ENCODE results near the gene RIOK2.

Gene RIOK2

GRCh38 chr5:97125125-97125683 is 57.8 kb downstream of the RIOK2 start:
- DNase-seq, result no peak

DNA sequence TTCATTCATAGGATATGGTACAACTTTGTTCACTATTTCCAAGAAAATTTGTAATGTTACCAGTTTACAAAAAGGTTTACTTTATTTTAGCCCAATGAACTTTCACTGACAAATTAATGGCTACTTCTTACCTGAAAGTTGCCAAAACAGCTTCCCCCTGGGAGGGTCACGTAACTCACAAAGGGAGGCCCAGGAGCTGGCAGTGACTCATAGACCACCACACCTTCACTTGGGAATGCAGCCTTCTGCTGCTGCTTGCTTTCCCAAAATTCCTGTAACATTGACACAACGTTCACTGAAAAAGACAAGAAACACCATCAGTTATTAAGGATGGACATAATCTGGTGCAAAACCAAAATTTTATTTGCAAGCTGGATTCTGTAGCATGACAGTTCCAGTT is 58.7 kb downstream of the RIOK2 start:
- DNase-seq, result no peak

GRCh38 chr5:97121848-97122247 is 61.2 kb downstream of the RIOK2 start:
- DNase-seq, result no peak

GRCh38 chr5:97120195-97120594 is 62.9 kb downstream of the RIOK2 start:
- no peak for DNase-seq

GRCh38 chr5:97119007-97119390 is 64.0 kb downstream of the RIOK2 start:
- no peak for DNase-seq

- DNase-seq, result no peak
These were observed 64.6 kb downstream of the RIOK2 start for GRCh38 chr5:97118261-97119006.

DNA sequence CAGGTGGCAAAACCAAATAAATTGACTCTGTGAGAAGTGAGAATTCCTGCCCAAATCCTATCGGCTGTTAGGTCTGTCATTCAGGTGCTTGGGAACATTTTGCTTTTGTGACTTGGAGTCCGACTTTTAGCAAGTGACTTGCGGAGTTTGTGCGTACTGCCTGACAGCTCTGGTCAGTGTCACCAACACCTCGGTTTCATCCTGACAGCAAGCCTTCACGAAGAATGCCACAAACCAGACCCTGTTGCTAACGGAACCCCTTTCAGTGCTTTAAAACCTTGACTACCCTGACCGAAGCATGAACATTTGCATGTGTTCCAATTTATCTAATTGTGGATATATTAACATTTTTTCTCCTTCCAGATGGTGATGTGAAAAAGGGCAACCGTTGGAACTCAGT is 67.1 kb downstream of the RIOK2 start:
- DNase-seq, result no peak

- DNase-seq, result no peak
These were observed 70.8 kb downstream of the RIOK2 start for GRCh38 chr5:97112230-97112629.

DNA sequence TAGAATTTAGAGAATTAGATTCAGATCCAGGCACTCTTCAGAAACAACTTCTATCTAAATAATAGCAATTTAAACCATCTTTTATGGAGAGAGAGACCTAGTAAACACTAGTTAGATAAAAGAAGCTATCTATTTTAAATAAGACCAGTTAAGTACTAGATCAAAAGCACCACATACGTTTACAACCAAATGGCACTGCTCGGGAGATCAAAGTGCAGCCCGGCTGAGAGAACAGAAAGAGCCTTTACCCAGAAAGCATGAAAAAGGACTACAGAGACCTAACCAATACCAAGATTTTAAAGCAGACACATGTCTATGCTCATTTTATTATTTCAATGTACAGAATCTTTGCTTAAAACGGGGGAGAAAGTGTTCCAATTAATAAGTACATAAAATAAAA is 71.4 kb downstream of the RIOK2 start:
- DNase-seq, result no peak

DNA sequence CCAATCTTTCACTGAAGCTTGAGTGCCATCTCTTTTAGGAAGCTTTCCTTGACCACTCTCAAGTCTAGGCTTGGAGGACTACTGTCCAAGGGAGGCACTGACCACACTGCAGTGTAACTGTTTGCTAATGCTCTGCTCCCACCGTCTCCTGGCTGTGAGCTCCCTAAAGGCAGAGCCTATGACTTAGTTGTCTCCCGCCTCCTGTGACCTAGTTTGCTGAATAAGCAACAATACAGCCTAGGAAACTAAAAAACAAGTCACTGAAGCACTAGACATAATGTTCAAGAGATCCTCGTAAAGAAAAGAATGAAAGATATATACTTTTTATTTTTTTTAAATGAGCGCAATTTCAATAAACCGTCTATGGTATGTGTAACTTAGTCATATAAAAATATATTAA is 72.0 kb downstream of the RIOK2 start:
- DNase-seq, result peak in 1 of 56 donors; percentile 5

Measured in amygdala (tissue), 56 donors.